Measurements from ENCODE around the gene CATSPER4.
"Not testable (repeated sequence)": the region's sequence is repeated elsewhere in the genome, so short reads cannot be mapped to it uniquely, and the experiment has no call there.

Gene CATSPER4

GRCh38 chr1:26188477-26188876, 1.9 kb upstream of the CATSPER4 start:
- FAIRE-seq: no peak
- no peak for DNase-seq (ENCODE audit: extremely low spot score, insufficient read length, low read depth)

DNA sequence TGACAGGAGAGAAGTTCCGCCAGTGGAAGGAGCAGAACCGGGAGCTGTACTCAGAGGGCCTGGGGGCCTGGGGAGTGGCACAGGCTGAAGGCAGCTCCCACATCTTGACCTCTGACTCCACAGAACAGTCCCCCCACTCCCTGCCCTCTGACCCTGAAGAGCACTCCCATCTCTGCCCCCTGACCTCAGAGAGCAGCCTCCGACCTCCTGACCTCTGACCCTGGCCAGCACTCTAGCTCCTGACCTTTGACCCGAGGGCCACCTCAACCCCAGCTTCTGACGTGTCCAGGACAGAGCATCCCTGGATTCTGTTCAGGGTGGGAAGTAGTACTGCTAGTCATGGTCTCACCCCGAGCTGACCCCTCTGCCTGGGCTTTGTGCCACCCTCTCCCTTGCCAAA, 1.1 kb upstream of the CATSPER4 start:
- DNase-seq (ENCODE audit: extremely low spot score, insufficient read length, low read depth): no peak
- FAIRE-seq: no peak

- no peak for FAIRE-seq
Measured at GRCh38 chr1:26189751-26190275, 589 bp upstream of the CATSPER4 start.

DNA sequence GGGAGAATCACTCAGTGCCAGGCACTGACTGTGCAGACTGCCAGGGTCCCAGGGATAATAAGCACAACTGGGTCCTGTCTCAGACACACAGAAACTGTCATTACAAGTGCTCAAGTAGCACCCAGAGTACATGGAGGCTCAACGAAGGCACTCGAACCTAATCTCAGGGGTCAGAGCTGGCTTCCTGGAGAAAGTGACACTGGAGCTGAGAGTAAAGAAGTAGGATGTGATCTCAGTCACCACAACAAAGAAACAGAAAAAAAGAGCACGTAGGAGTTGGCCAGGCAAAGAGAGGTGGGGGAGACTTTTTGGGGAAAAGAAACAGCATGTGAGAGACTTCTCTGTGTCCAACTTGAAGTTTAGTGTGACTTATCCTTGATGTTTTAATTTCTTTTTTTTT, 1.3 kb downstream of the CATSPER4 start:
- no peak for FAIRE-seq

More at GRCh38 chr1:26189751-26190275, 589 bp upstream of the CATSPER4 start:
- DNase-seq (ENCODE audit: extremely low spot score, insufficient read length, low read depth): no peak

GRCh38 chr1:26195805-26196204, 5.4 kb downstream of the CATSPER4 start:
- DNase-seq (ENCODE audit: extremely low spot score, insufficient read length, low read depth) (no peak), FAIRE-seq (no peak)

More for the DNA sequence above, 1.3 kb downstream of the CATSPER4 start:
- no peak for DNase-seq (ENCODE audit: extremely low spot score, insufficient read length, low read depth)

- no peak for FAIRE-seq
- no peak for DNase-seq (ENCODE audit: extremely low spot score, insufficient read length, low read depth)
Measured at GRCh38 chr1:26197301-26197700, 6.9 kb downstream of the CATSPER4 start.

- no peak for FAIRE-seq
Measured at GRCh38 chr1:26197813-26198212, 7.4 kb downstream of the CATSPER4 start.

GRCh38 chr1:26200413-26200812, 10.0 kb downstream of the CATSPER4 start:
- FAIRE-seq (no peak), DNase-seq (ENCODE audit: extremely low spot score, insufficient read length, low read depth) (no peak)

More at GRCh38 chr1:26197813-26198212, 7.4 kb downstream of the CATSPER4 start:
- no peak for DNase-seq (ENCODE audit: extremely low spot score, insufficient read length, low read depth)

GRCh38 chr1:26203642-26204318, 13.4 kb downstream of the CATSPER4 start:
- FAIRE-seq (no peak), DNase-seq (ENCODE audit: extremely low spot score, insufficient read length, low read depth) (no peak)

- no peak for DNase-seq (ENCODE audit: extremely low spot score, insufficient read length, low read depth)
- FAIRE-seq: no peak
Measured at GRCh38 chr1:26210147-26210870, 19.9 kb downstream of the CATSPER4 start.

DNA sequence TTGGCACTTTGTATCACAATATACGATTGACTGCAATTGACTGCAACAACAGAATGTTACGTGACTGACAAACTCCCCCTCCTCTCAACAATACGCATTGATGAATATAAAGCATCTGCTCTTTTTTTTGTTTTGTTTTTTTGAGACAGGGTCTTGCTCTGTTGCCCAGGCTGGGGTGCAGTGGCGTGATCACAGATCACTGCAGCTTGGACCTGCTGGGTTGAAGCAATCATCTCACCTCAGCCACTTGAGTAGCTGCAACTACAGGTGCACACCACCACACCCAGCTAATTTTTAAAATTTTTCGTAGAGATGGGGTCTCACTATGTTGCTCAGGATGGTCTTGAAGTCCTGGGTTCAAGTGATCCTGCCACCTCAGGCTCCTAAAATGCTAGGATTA, 22.3 kb downstream of the CATSPER4 start:
- FAIRE-seq: no peak

DNA sequence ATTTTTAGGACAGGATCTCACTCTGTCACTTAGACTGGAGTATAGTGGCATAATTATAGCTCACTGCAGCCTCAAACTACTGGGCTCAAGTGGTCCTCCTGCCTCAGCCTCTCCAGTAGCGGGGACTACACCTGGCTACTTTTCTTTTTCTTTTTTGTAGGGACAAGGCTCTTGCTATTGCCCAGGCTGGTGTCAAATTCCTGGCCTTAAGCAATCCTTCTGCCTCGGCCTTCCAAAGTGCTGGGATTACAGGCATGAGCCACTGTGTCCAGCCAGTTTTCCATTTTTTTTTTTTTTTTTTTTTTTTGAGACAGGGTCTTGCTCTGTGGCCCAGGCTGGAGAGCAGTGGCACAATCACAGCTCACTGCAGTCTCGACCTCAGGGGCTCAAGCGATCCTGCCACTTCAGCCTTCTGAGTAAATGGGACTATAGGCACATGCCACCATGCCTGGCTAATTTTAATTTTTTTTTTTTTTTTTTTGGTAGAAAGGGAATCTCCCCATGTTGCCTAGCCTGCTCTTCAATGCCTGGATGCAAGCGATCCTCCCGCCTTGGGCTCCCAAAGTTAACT, 23.0 kb downstream of the CATSPER4 start:
- DNase-seq (ENCODE audit: extremely low spot score, insufficient read length, low read depth) (no peak), FAIRE-seq (no peak)

More for the DNA sequence above, 22.3 kb downstream of the CATSPER4 start:
- DNase-seq (ENCODE audit: extremely low spot score, insufficient read length, low read depth): no peak

DNA sequence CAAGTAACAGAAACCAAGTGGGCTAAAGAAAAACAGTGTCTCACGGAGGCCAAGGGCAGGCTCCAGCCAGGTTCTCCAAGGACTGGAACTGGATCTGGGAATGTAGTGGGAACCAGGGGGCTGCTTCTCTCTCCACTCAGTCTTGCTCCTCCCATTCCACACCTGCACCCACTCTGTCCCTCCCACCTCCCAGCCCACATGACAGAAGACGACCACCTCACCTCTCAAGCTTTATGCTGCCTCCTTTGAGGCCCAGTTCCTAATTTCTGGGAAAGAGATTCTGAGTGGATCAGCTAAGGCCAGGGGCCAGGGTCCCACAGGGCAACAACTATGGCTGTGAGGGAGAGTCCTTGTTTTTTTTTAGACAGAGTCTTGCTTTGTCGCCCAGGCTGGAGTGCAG, 24.8 kb downstream of the CATSPER4 start:
- DNase-seq (ENCODE audit: extremely low spot score, insufficient read length, low read depth): no peak
- FAIRE-seq: no peak

DNA sequence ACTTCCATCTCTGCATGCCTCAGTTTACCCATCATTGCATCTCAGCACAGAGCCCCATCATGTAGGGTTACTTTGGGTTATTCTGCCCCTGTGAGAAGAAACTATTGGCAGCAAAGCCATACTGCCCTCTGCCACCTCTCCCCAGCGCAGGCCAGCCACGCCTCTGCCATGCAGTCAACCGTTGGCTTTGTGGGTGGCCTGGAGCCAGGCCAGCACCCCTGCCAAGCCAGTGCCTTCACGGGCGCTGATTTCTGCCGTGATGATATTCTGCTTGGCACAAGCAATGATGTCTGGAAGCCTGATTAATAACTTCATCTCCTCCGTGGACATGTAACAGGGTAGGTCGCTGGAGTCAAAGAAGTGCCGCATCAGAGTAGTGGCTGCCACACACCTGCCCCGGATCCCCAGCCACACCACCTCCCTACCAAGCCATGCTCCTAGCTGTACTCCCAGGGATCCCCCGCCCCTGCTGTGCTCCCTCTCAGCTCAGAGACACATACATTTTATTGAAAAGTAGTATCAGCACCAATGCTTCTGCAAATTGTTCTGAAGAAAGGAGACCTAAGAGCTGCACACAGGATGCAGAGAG, 28.6 kb downstream of the CATSPER4 start:
- no peak for DNase-seq (ENCODE audit: extremely low spot score, insufficient read length, low read depth)
- FAIRE-seq: no peak

DNA sequence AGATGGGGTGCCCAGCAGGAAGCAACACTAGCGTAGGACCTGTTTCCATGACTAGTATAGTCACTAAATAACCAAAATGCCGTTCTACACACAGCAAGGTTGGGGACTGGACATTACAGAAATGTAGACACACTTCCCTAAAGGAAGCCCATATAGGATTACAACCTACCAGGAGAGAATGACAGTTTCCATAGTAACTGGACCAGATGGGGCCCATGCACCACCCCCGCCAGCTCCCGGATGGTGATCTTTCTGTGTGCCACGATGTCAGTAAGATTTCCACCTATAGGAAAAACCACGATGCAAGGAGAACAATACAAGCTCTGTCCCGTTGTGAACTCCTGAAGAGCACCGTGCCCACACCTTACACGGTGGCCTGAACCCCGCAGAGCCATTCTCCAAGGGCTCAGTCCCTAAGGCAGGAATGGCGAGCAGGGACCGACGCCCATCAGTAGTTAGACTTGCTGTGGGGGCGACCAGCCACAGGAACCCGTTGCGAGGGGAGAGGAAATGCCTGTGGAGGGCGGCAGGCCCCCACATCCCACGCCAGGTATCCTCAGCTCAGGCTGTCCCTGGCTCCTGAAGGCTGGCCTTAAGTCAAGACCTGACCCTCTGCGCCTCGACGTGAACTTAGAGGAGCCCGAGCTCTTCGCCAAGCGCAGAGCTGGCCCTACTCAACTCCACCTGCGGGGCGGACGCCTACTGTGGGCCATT, 30.0 kb downstream of the CATSPER4 start:
- no peak for FAIRE-seq
- DNase-seq (ENCODE audit: extremely low spot score, insufficient read length, low read depth): no peak

- no peak for FAIRE-seq
- DNase-seq (ENCODE audit: extremely low spot score, insufficient read length, low read depth): no peak
Measured at GRCh38 chr1:26221094-26221493, 30.7 kb downstream of the CATSPER4 start.

- FAIRE-seq: no peak
Measured at GRCh38 chr1:26224606-26225005, 34.2 kb downstream of the CATSPER4 start.

DNA sequence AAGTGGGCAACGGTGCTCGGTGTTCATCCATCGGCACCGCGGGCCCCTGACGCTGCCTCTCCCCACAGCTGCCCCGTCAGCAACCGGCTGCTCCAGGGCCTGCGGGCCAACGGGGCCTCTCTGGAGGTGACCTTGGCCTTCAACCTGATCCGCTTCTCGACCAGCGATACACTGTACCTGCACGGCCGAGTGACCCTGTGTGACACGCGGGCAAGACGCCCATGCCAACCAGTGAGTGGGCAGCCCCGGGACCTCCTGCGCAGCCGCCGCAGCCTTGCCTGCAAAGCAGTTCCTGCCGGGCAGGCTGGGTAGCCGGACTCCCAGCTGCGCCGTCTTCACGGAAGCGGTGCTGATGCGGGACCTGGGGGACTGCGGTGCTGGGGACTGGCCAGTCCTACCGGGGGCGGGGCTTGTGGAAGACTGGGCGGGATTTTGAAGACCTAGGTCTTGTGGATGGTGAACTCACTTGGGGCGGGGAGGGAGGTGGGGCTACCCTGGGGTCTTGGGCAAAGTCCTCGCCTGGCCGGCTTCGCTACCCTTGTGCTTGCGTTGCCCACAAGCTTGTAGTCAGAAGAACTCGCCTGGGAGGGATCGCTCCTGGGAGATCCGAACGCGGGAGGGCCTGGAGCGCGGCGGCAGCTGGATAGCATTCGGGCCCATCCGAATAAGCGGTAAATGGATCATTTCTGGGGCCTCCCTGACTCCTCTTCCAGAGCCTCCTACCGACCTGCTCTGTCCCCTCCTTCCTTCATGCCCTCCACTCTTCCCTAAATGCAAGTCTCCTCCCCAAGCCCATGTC, 34.8 kb downstream of the CATSPER4 start:
- FAIRE-seq: no peak
- no peak for DNase-seq (ENCODE audit: extremely low spot score, insufficient read length, low read depth)

More at GRCh38 chr1:26224606-26225005, 34.2 kb downstream of the CATSPER4 start:
- no peak for DNase-seq (ENCODE audit: extremely low spot score, insufficient read length, low read depth)

- not testable (repeated sequence) for FAIRE-seq; DNase-seq (ENCODE audit: extremely low spot score, insufficient read length, low read depth)
Measured at GRCh38 chr1:26230682-26231081, 40.3 kb downstream of the CATSPER4 start.

Data from GM18507 (cell line).